IMR-90 (cell line): Measurements from ENCODE around the gene THAP10. TPM values are rescaled to one million over a fixed set of nuclear protein-coding genes. Genes with fewer than 3 reads are reported as not detected.

Experiments used
- ATAC-seq: fragments of 200-7000 bp; cut with Tn5 transposase; 2 replicates; pipeline ENCODE4 v1.9.1; 2020; ENCODE audit warnings: low read depth, mild to moderate bottlenecking, moderate library complexity
- BruUV-seq: library from RNA; stranded (reverse); fragments of 400-500 nt; replicated peaks from 2 replicates; lab custom pipeline; 2021; lab: Mats Ljungman, UMichigan
- CTCF ChIA-PET: fragments of 300-600 bp; formaldehyde crosslinking; extraction: SDS; loops from one replicate; lab custom pipeline; 2021; ENCODE audit warnings: antibody characterized with exemption; lab: Yijun Ruan, JAX
- POLR2A ChIA-PET: fragments of 300-600 bp; sonication (Branson Sonifier 250); formaldehyde crosslinking; loops from one replicate; lab custom pipeline; 2022; ENCODE audit warnings: antibody characterized with exemption; ENCODE audit not compliant: unreplicated experiment; lab: Charles Lee
- DNase-seq: peaks from one replicate; pipeline ENCODE4 v3.0.0; 2013
- H2AFZ ChIP-seq: replicated peaks from 2 replicates; pipeline ENCODE3; 2013; ENCODE audit warnings: low read length, mild to moderate bottlenecking; ENCODE audit not compliant: poor library complexity
- H2AK5ac ChIP-seq: 2 replicates; pipeline ENCODE4 v1.6.1; 2013; ENCODE audit warnings: low read depth, low read length, inconsistent platforms
- H2AK9ac ChIP-seq: replicated peaks from 2 replicates; pipeline ENCODE3; 2013; ENCODE audit warnings: mild to moderate bottlenecking, low read depth, low read length, moderate library complexity; ENCODE audit not compliant: poor library complexity
- H2BK120ac ChIP-seq: 2 replicates; pipeline ENCODE4 v1.6.1; 2013; ENCODE audit warnings: low read depth, low read length, inconsistent platforms
- H2BK15ac ChIP-seq: 3 replicates; pipeline ENCODE4 v1.6.1; 2013; ENCODE audit warnings: low read depth, low read length, inconsistent platforms
- H2BK20ac ChIP-seq: 2 replicates; pipeline ENCODE4 v1.6.1; 2013; ENCODE audit warnings: low read depth, mild to moderate bottlenecking, inconsistent platforms, low read length, moderate library complexity
- H2BK5ac ChIP-seq: 2 replicates; pipeline ENCODE4 v1.6.1; 2013; ENCODE audit warnings: mild to moderate bottlenecking, low read depth, low read length, inconsistent platforms; ENCODE audit not compliant: poor library complexity, severe bottlenecking
- H3K14ac ChIP-seq: replicated peaks from 2 replicates; pipeline ENCODE4 v1.6.1; 2013; ENCODE audit warnings: low read depth, low read length, inconsistent platforms
- H3K18ac ChIP-seq: 2 replicates; pipeline ENCODE4 v1.6.1; 2013; ENCODE audit warnings: low read depth, low read length, control low read depth
- H3K23ac ChIP-seq: 2 replicates; pipeline ENCODE4 v1.6.1; 2013; ENCODE audit warnings: low read depth, low read length, inconsistent platforms
- H3K27ac ChIP-seq: 2 replicates; pipeline ENCODE4 v1.5.1; 2013; ENCODE audit warnings: mild to moderate bottlenecking, control low read depth, low read length; ENCODE audit not compliant: insufficient read depth
- H3K27me3 ChIP-seq: 2 replicates; pipeline ENCODE4 v1.6.1; 2013; ENCODE audit warnings: low read length; ENCODE audit not compliant: control insufficient read depth, insufficient read depth
- H3K36me3 ChIP-seq: 2 replicates; pipeline ENCODE4 v1.6.1; 2013; ENCODE audit warnings: low read length, mixed read lengths; ENCODE audit not compliant: control insufficient read depth, insufficient read depth
- H3K4ac ChIP-seq: 2 replicates; pipeline ENCODE4 v1.6.1; 2013; ENCODE audit warnings: low read depth, low read length, inconsistent platforms
- H3K4me1 ChIP-seq: 2 replicates; pipeline ENCODE4 v1.6.1; 2013; ENCODE audit warnings: low read length, mixed read lengths; ENCODE audit not compliant: control insufficient read depth, insufficient read depth
- H3K4me2 ChIP-seq: 2 replicates; pipeline ENCODE4 v1.6.1; 2013; ENCODE audit warnings: low read depth, mild to moderate bottlenecking, control low read depth, low read length, moderate library complexity
- H3K4me3 ChIP-seq: 2 replicates; pipeline ENCODE4 v1.5.1; 2013; ENCODE audit warnings: low read depth, mild to moderate bottlenecking, control low read depth, low read length, moderate library complexity; ENCODE audit not compliant: insufficient read depth
- H3K56ac ChIP-seq: 2 replicates; pipeline ENCODE4 v1.6.1; 2013; ENCODE audit warnings: low read length, inconsistent platforms; ENCODE audit not compliant: insufficient read depth; ENCODE audit errors: extremely low read depth
- H3K79me1 ChIP-seq, 2 experiments: 2 replicates each; pipeline ENCODE4 v1.6.1; 2013; ENCODE audit warnings: low read length in 2 of 2, inconsistent platforms in 1 of 2, low read depth in 1 of 2
- H3K9ac ChIP-seq: 2 replicates; pipeline ENCODE4 v1.6.1; 2013; ENCODE audit warnings: low read depth, low read length, control low read depth
- H3K9me1 ChIP-seq: 2 replicates; pipeline ENCODE4 v1.6.1; 2013; ENCODE audit warnings: low read length, inconsistent platforms; ENCODE audit not compliant: insufficient read depth
- H3K9me3 ChIP-seq: 2 replicates; pipeline ENCODE4 v1.6.1; 2013; ENCODE audit warnings: low read length; ENCODE audit not compliant: control insufficient read depth, insufficient read depth
- H4K20me1 ChIP-seq: 2 replicates; pipeline ENCODE4 v1.6.1; 2013; ENCODE audit warnings: low read length, inconsistent platforms; ENCODE audit not compliant: insufficient read depth
- H4K5ac ChIP-seq: 2 replicates; pipeline ENCODE4 v1.6.1; 2013; ENCODE audit warnings: mild to moderate bottlenecking, low read depth, low read length, control low read depth
- H4K8ac ChIP-seq, 2 experiments: 2 replicates each; pipeline ENCODE4 v1.6.1; 2013; ENCODE audit warnings: low read depth in 2 of 2, low read length in 2 of 2, control low read depth in 1 of 2, inconsistent platforms in 1 of 2
- H4K91ac ChIP-seq: 2 replicates; pipeline ENCODE4 v1.6.1; 2013; ENCODE audit warnings: low read depth, low read length, inconsistent platforms; ENCODE audit not compliant: insufficient read depth
- CEBPB ChIP-seq: IDR thresholded peaks from 2 replicates; pipeline ENCODE4 v1.6.1; 2012; ENCODE audit warnings: low read depth, low read length, improper control_type of control experiment
- ELK1 ChIP-seq: fragments of 150-350 bp; IDR thresholded peaks from 2 replicates; pipeline ENCODE4 v1.6.1; 2016; ENCODE audit warnings: low read depth, mild to moderate bottlenecking, low read length, moderate library complexity, borderline replicate concordance
- FOS ChIP-seq: fragments of 150-350 bp; IDR thresholded peaks from 2 replicates; pipeline ENCODE4 v1.6.1; 2016; ENCODE audit warnings: low read depth, low read length
- NFE2L2 ChIP-seq: fragments of 150-350 bp; IDR thresholded peaks from 2 replicates; pipeline ENCODE4 v1.6.1; 2016; ENCODE audit warnings: low read depth, mild to moderate bottlenecking, low read length
- RCOR1 ChIP-seq: IDR thresholded peaks from 2 replicates; pipeline ENCODE4 v1.6.1; 2012; ENCODE audit warnings: mild to moderate bottlenecking, low read length, improper control_type of control experiment; ENCODE audit not compliant: insufficient replicate concordance
- SMC3 ChIP-seq: fragments of 150-350 bp; IDR thresholded peaks from 2 replicates; pipeline ENCODE4 v1.6.1; 2016; ENCODE audit warnings: low read depth, mild to moderate bottlenecking, antibody characterized with exemption, low read length, moderate library complexity
- USF2 ChIP-seq: fragments of 150-350 bp; IDR thresholded peaks from 2 replicates; pipeline ENCODE4 v1.6.1; 2017; ENCODE audit warnings: mild to moderate bottlenecking, antibody characterized with exemption, low read length, low read depth
- whole genome bisulfite sequencing, 2 experiments: methylation state at CpG; one replicate each; pipeline versions ENCODE4 v1.1.5 to v1.1.7; 2013; ENCODE audit warnings: missing lambda C conversion rate in 2 of 2; ENCODE audit not compliant: insufficient read length in 1 of 2; ENCODE audit errors: extremely low coverage in 2 of 2; 5-methylcytosine and 5-hydroxymethylcytosine counted together
- dilution Hi-C: fragments of 300-500 bp; cut with HindIII; formaldehyde crosslinking; loops from one replicate; pipeline ENCODE4 v1.14.3; 2018; ENCODE audit warnings: low sequenced_read_pairs; ENCODE audit not compliant: unreplicated experiment
- in situ Hi-C: fragments of 300-500 bp; cut with MboI; formaldehyde crosslinking; loops from 3 replicates; pipeline ENCODE4 v1.14.3; 2019; ENCODE audit warnings: low sequenced_read_pairs, inconsistent platforms, mixed read lengths
- intact Hi-C: fragments of 100-400 bp; cut with micrococcal nuclease; formaldehyde crosslinking; loops from 2 replicates; pipeline ENCODE4 v1.10.0; 2022
- polyA plus RNA-seq, 3 experiments: library from polyadenylated mRNA; depleted of rRNA; stranded (reverse); fragments of >200 nt; gene quantifications; 2 replicates each; pipeline ENCODE4 v1.2.3, GENCODE V29; 2012; ENCODE audit warnings: low replicate concordance in 1 of 3
- total RNA-seq: library from RNA; depleted of rRNA; stranded (reverse); fragments of >200 nt; gene quantifications from 2 replicates; pipeline ENCODE4 v1.2.3, GENCODE V29; 2012

The THAP10 gene
- total and polyA plus RNA-seq, 2 of the 4 experiments (the other 2 are of a cell fraction) = 2.3 to 2.8 TPM

- no peak overlapping the region for H2BK15ac ChIP-seq
- no peak overlapping the region for H3K4me3 ChIP-seq
- no peak overlapping the region for H2AK5ac ChIP-seq
- H2BK120ac ChIP-seq = no peak overlapping the region
- H3K18ac ChIP-seq = no peak overlapping the region
- no peaks in the 10 kb centered on the region; the same call in 1 of the 2 replicates for H3K9me3 ChIP-seq
- no peak overlapping the region for H3K4me2 ChIP-seq
- peaks cover 2% of the 10 kb centered on the region; the same call in 1 of the 2 replicates for H3K4me1 ChIP-seq
- H2BK20ac ChIP-seq = no peak overlapping the region
- dilution Hi-C loops (no loop called here), intact Hi-C loops (no loop called here), in situ Hi-C loops (no loop called here)
- ATAC-seq (no peak), DNase-seq (no peak)
- H2AK9ac ChIP-seq = no peak overlapping the region
- TF ChIP-seq NFE2L2 (no peak), RCOR1 (no peak), SMC3 (no peak), CEBPB (no peak), FOS (no peak), ELK1 (no peak), USF2 (no peak)
- no peak overlapping the region for H4K5ac ChIP-seq
- no peaks in the 10 kb centered on the region; the same call in 1 of the 2 replicates for H3K36me3 ChIP-seq
- H4K91ac ChIP-seq = no peak overlapping the region
- H2AFZ ChIP-seq = no peak overlapping the region
- no TSS peak for BruUV-seq
- no peak overlapping the region for H3K4ac ChIP-seq
- POLR2A ChIA-PET = no interaction called here
- H3K23ac ChIP-seq = no peak overlapping the region
- H3K27me3 ChIP-seq = no peaks in the 10 kb centered on the region
- no peaks in the 10 kb centered on the region for H3K79me1 ChIP-seq
- no peak overlapping the region for H3K14ac ChIP-seq
- H3K27ac ChIP-seq = no peak overlapping the region
- no peak overlapping the region for H4K8ac ChIP-seq
- H4K20me1 ChIP-seq = no peaks in the 10 kb centered on the region
- H2BK5ac ChIP-seq = no peak overlapping the region
- CTCF ChIA-PET = no interaction called here
- WGBS, 2 experiments = no CpG with 5 or more reads among the region's 2 CpGs
- no peak overlapping the region for H3K56ac ChIP-seq
- H3K9me1 ChIP-seq = 0 out of 2 replicates have a peak, but pooled peaks cover 3% of the 10 kb centered on the region
- H3K9ac ChIP-seq = no peak overlapping the region
These were observed 29.9 kb upstream of the THAP10 start for GRCh38 chr15:70922119-70922518.
